IPS-NIHi7 (cell line): ENCODE measurements around the gene RIN3.
A peak's percentile ranks its signal among the peaks of the same experiment; 100 is the strongest.
"Not testable (repeated sequence)": the region's sequence is repeated elsewhere in the genome, so short reads cannot be mapped to it uniquely, and the experiment has no call there.

Source experiments
- DNase-seq: peaks from one replicate; pipeline ENCODE4 v3.0.0; 2012; ENCODE audit warnings: mixed read lengths; ENCODE audit errors: extremely low spot score

RIN3 gene

GRCh38 chr14:92531106-92531873 lies 17.7 kb downstream of the RIN3 start:
- DNase-seq = no peak

GRCh38 chr14:92532490-92533163 lies 19.0 kb downstream of the RIN3 start:
- no peak for DNase-seq

GRCh38 chr14:92534932-92535643 lies 21.5 kb downstream of the RIN3 start:
- DNase-seq = no peak

- not testable (repeated sequence) for DNase-seq
These were observed 22.6 kb downstream of the RIN3 start for GRCh38 chr14:92536231-92536630.

- no peak for DNase-seq
These were observed 24.9 kb downstream of the RIN3 start for GRCh38 chr14:92538412-92538985.

- DNase-seq = no peak
These were observed 25.8 kb downstream of the RIN3 start for GRCh38 chr14:92539419-92539818.

GRCh38 chr14:92539875-92540274 lies 26.3 kb downstream of the RIN3 start:
- DNase-seq = no peak

- no peak for DNase-seq
These were observed 27.0 kb downstream of the RIN3 start for GRCh38 chr14:92540472-92541048.

GRCh38 chr14:92542766-92543554 lies 29.4 kb downstream of the RIN3 start:
- no peak for DNase-seq

- no peak for DNase-seq
These were observed 30.6 kb downstream of the RIN3 start for GRCh38 chr14:92544051-92544720.

GRCh38 chr14:92546347-92547053 lies 32.9 kb downstream of the RIN3 start:
- DNase-seq = no peak

GRCh38 chr14:92549105-92549858 lies 35.7 kb downstream of the RIN3 start:
- DNase-seq = no peak

GRCh38 chr14:92549859-92550230 lies 36.3 kb downstream of the RIN3 start:
- no peak for DNase-seq

- DNase-seq = no peak
These were observed 37.7 kb downstream of the RIN3 start for GRCh38 chr14:92551044-92551841.

GRCh38 chr14:92552066-92552465 lies 38.5 kb downstream of the RIN3 start:
- DNase-seq = no peak

- peak; percentile 60 for DNase-seq
These were observed 39.9 kb downstream of the RIN3 start for GRCh38 chr14:92553438-92553837.

- DNase-seq = no peak
These were observed 42.0 kb downstream of the RIN3 start for GRCh38 chr14:92555465-92556111.

- no peak for DNase-seq
These were observed 42.7 kb downstream of the RIN3 start for GRCh38 chr14:92556255-92556741.
